ENCODE measurements around the gene EMC7. TPM values are rescaled to one million over a fixed set of nuclear protein-coding genes. Genes with fewer than 3 reads are reported as not detected.

Gene EMC7
- 100 to 1,000 TPM; 159 to 204 (median 171) TPM for total RNA-seq (2021; fragmentation: NEBNext Ultra II Directional; extraction: Animal tissue kit (Norgen Biotek cat#: 25700))
- long read RNA-seq, transcript EMC7-201 (5 exons, 1,155 nt): major isoform, 289 of 307 reads
- long read RNA-seq, partial matches to known transcripts: 3 of 307 reads
- long read RNA-seq, other reads (novel, unspliced or antisense): 12 of 307 reads

DNA sequence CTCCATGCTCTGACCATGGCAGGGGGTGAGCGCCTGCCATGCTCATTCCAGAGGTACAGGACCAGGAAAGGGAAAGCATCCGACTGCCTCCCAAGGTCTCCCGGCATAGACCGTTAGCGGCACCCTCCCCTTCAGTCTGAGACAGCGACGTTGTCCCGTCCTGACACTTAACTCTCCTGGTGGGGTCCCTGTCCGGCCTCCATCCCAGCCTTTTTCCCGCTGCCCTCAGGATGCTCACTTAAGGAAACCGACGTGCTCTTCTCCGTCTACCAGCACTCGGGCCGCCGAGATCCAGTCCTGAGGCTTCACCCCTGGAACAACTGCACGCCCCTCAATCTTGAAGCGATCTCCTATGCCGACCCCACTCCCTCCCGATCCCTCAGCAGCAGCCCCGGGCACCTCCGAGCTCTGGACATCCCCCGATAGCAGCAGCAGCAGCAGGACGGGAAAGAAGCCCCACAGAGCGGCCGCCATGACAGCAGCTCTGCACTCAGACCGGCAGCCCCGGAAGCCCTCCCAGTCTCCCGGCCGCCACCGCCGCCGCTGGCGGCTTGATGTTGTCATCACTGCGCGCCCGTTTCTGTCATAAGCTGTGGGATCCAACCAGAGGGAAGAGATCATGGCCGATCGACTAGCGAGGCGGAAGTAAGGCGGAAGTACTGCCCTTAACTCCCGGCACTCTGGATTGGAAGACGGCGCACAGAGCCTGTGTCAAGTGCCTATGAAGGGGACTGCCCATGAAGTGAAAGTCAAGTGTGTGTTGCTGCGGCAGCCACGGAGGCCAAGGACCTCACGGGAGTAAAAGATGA, at the start of gene EMC7, which contains the start of gene PGBD4:
TSS of gene EMC7 (minus strand) at position 497 of the 809 bp plus-strand sequence. CDS start at position 474, 23 bp downstream.
TSS of gene PGBD4 (plus strand) at position 718 of the 809 bp plus-strand sequence. CDS start 449 bp downstream, outside the sequence.
- H3K36me3 Mint-ChIP-seq (ENCODE audit: low read depth): peaks cover 12% of the 10 kb centered on the region; the same call in 1 of the 2 replicates
- peaks cover 2% of the 10 kb centered on the region for H3K27me3 Mint-ChIP-seq (ENCODE audit: insufficient read depth)
- H3K4me3 Mint-ChIP-seq: peak within 1 kb of the TSS; percentile 100
- H3K9me3 Mint-ChIP-seq: no peaks in the 10 kb centered on the region
- no peak for TF ChIP-seq CTCF (IDR thresholded peaks at IDR 0.05)
- peak; percentile 99 for DNase-seq
- H3K4me1 Mint-ChIP-seq (ENCODE audit: low read depth): peaks cover 35% of the 10 kb centered on the region
- peak within 1 kb of the TSS; percentile 99 for H3K27ac Mint-ChIP-seq

DNA sequence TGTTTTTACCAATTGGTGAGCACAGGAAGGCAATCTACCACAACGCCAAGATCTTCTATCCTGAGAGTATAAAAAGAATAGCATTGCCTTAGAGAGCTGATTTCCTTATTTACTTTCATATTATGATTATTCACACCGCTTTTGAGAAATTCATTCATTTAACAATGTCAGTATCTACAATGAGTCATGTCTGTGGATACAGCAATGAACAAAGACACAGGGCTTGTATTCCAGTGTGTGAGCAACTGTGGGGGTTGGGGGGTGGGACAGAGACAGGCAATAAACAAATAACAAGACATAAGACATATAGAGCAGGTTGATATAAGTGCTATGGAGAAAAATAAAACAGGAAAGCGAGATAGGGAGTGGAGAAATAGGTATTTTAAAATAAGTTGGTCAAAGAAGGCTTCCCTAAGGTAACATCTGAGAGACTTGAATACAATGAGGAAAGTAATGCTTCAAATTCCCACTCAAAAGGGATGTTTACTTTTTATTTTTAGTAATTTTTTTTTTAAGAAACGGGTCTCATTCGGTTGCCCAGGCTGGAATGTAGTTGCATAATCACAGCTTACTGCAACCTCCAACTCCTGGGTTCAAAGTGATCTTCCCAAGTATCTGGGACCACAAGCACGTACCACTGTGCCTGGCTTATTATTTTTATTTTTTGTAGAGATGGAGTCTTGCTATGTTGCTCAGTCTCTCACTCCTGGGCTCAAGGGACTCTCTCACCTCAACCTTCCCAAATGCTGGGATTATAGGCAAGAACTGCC, 45.9 kb upstream of the EMC7 start:
- H3K9me3 Mint-ChIP-seq: no peaks in the 10 kb centered on the region
- no peak overlapping the region for H3K4me3 Mint-ChIP-seq
- no peak for TF ChIP-seq CTCF (IDR thresholded peaks at IDR 0.05)
- no peaks in the 10 kb centered on the region; the same call in 1 of the 2 replicates for H3K27me3 Mint-ChIP-seq (ENCODE audit: insufficient read depth)
- peak overlapping the region; percentile 36; the same call in 1 of the 2 replicates for H3K27ac Mint-ChIP-seq
- H3K4me1 Mint-ChIP-seq (ENCODE audit: low read depth): peaks cover 6% of the 10 kb centered on the region; the same call in 1 of the 2 replicates
- DNase-seq: no peak
- peaks cover 39% of the 10 kb centered on the region for H3K36me3 Mint-ChIP-seq (ENCODE audit: low read depth)

DNA sequence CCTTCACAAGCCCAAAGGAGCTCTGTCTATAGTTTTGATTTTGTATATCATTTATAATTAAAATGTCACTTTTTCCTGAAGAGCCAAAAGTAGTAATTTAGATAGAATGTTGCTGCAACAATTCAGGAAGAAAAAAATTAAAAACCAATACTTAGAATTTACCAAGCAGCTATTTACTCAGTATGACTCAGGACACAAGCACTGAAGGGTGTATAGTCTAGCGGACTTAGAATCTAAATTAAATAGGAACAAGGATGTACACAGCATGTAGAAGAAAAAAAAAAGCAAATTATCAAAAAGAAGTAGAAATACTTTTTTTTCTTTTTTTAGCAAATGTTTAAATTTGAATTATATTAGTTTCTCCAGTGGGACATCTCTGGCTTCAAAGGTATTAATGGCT, 31.8 kb upstream of the EMC7 start:
- H3K27ac Mint-ChIP-seq: no peak overlapping the region
- no peaks in the 10 kb centered on the region for H3K27me3 Mint-ChIP-seq (ENCODE audit: insufficient read depth)
- DNase-seq: no peak
- no peaks in the 10 kb centered on the region for H3K36me3 Mint-ChIP-seq (ENCODE audit: low read depth)
- H3K4me3 Mint-ChIP-seq: no peak overlapping the region
- no peaks in the 10 kb centered on the region for H3K9me3 Mint-ChIP-seq
- TF ChIP-seq CTCF (IDR thresholded peaks at IDR 0.05): no peak
- no peaks in the 10 kb centered on the region for H3K4me1 Mint-ChIP-seq (ENCODE audit: low read depth)

DNA sequence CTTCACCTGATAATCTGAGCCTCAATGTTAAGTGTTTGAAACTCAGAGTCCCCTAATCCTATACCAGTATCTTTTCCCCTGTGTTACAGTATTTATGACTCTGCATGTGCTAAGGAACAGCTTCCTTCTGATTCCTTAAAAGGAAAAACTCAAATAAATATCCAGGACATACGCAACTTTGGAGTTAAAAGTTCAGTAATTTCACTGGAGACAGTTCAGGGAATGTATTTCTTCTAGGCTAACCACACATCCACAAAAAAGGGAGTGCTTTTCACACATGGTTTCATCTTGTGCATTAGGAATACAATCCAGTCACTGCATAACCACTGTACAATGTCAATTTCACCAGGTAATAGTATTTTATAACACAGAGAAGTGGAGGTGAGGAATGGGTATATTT, 31.2 kb upstream of the EMC7 start:
- no peaks in the 10 kb centered on the region for H3K27me3 Mint-ChIP-seq (ENCODE audit: insufficient read depth)
- H3K9me3 Mint-ChIP-seq: no peaks in the 10 kb centered on the region
- no peak for TF ChIP-seq CTCF (IDR thresholded peaks at IDR 0.05)
- H3K27ac Mint-ChIP-seq: no peak overlapping the region
- no peak overlapping the region for H3K4me3 Mint-ChIP-seq
- H3K36me3 Mint-ChIP-seq (ENCODE audit: low read depth): no peaks in the 10 kb centered on the region
- DNase-seq: no peak
- H3K4me1 Mint-ChIP-seq (ENCODE audit: low read depth): no peaks in the 10 kb centered on the region

- TF ChIP-seq CTCF (IDR thresholded peaks at IDR 0.05): no peak
These were observed 27.2 kb upstream of the EMC7 start for GRCh38 chr15:34128898-34129297.

More at GRCh38 chr15:34128898-34129297, 27.2 kb upstream of the EMC7 start:
- Mint-ChIP-seq H3K9me3 (no peaks in the 10 kb centered on the region), H3K27me3 (ENCODE audit: insufficient read depth) (no peaks in the 10 kb centered on the region), H3K36me3 (ENCODE audit: low read depth) (no peaks in the 10 kb centered on the region), H3K27ac (no peak overlapping the region), H3K4me3 (no peak overlapping the region), H3K4me1 (ENCODE audit: low read depth) (peaks cover 6% of the 10 kb centered on the region)
- DNase-seq: no peak

Measured in HFFc6 (cell line).